T-helper 2 cell (primary cell): ENCODE measurements around the gene OR8B4.
"Not testable (repeated sequence)": the region's sequence is repeated elsewhere in the genome, so short reads cannot be mapped to it uniquely, and the experiment has no call there.

ENCODE experiments used
- DNase-seq, 5 experiments: peaks; one replicate each; pipeline versions ENCODE4 v3.0.0 to v3.0.0-alpha.2; 2012 to 2022

OR8B4 gene

GRCh38 chr11:124403186-124403585 is 21.5 kb downstream of the OR8B4 start:
- not testable (repeated sequence) for DNase-seq

- peak in 2 of 5 experiments; percentile 7 to 73 for DNase-seq
Measured at GRCh38 chr11:124402326-124402922, 22.2 kb downstream of the OR8B4 start.

GRCh38 chr11:124398924-124399323 is 25.7 kb downstream of the OR8B4 start, which contains the start of gene OR8B3:
TSS of gene OR8B3 (minus strand) at chr11:124399024. CDS start at chr11:124397351, 1,673 bp downstream.
- DNase-seq, result no peak

GRCh38 chr11:124396847-124397246 is 27.8 kb downstream of the OR8B4 start:
- DNase-seq, result not testable (repeated sequence)

- DNase-seq, result no peak
Measured at GRCh38 chr11:124394408-124394807, 30.3 kb downstream of the OR8B4 start.

GRCh38 chr11:124384399-124384798 is 40.3 kb downstream of the OR8B4 start, which contains the start of gene OR8B2:
TSS of gene OR8B2 (minus strand) at chr11:124384499. CDS start at chr11:124383343, 1,156 bp downstream.
- DNase-seq, result no peak

GRCh38 chr11:124382857-124383256 is 41.8 kb downstream of the OR8B4 start:
- DNase-seq, result not testable (repeated sequence)

GRCh38 chr11:124380585-124380984 is 44.1 kb downstream of the OR8B4 start:
- DNase-seq, result no peak

GRCh38 chr11:124376280-124376679 is 48.4 kb downstream of the OR8B4 start:
- no peak for DNase-seq
